ENCODE data around the gene BTBD9. TPM values are rescaled to one million over a fixed set of nuclear protein-coding genes. Genes with fewer than 3 reads are reported as not detected.

BTBD9 gene
- total and polyA plus RNA-seq, 4 donors = 8.7 to 73.9 (median 28.3) TPM

DNA sequence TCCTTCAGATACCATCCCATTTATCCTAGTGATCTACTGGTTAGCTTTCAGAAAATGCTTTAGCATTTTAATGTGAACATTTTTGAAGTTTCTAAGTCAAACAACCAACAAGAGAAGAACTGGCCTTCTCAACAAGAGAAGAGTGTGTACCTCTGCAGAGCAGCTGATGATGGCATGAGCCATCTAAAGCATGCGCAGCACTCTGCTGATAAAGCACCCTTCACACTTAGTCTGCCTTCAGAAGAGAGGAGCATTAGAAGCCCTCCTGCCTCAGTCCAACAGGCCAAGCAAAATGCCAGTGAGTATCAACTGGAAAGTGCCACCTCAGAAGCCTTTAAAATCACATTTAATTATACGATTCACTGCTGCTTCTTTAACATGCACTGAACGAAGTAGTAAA, 169.2 kb downstream of the BTBD9 start:
- no peaks in the 10 kb centered on the region for H3K36me3 ChIP-seq (ENCODE audit: control insufficient read depth in 4 of 4, insufficient read depth in 4 of 4, low read length in 4 of 4)
- no peak overlapping the region for H3K4me3 ChIP-seq
- no peak overlapping the region for H3K9ac ChIP-seq (ENCODE audit: insufficient read depth in 1 of 2, low read length in 2 of 2)
- ATAC-seq (ENCODE audit: insufficient read depth, low FRiP score) (no peak), DNase-seq (no peak)
- no peaks in the 10 kb centered on the region for H3K4me1 ChIP-seq (ENCODE audit: control insufficient read depth in 5 of 5, insufficient read depth in 5 of 5, low read length in 5 of 5)
- no peaks in the 10 kb centered on the region for H3K9me3 ChIP-seq (ENCODE audit: control insufficient read depth in 4 of 4, insufficient read depth in 3 of 4, low read length in 3 of 4)
- 97% methylated on average over 3 of the region's 3 CpGs for WGBS, 2 donors
- no peaks in the 10 kb centered on the region for H3K27me3 ChIP-seq (ENCODE audit: control insufficient read depth in 3 of 3, insufficient read depth in 3 of 3, low read length in 2 of 3)
- no peak overlapping the region for H3K27ac ChIP-seq (ENCODE audit: low read depth in 1 of 2, low read length in 1 of 2)
- TF ChIP-seq, protein P1, sequence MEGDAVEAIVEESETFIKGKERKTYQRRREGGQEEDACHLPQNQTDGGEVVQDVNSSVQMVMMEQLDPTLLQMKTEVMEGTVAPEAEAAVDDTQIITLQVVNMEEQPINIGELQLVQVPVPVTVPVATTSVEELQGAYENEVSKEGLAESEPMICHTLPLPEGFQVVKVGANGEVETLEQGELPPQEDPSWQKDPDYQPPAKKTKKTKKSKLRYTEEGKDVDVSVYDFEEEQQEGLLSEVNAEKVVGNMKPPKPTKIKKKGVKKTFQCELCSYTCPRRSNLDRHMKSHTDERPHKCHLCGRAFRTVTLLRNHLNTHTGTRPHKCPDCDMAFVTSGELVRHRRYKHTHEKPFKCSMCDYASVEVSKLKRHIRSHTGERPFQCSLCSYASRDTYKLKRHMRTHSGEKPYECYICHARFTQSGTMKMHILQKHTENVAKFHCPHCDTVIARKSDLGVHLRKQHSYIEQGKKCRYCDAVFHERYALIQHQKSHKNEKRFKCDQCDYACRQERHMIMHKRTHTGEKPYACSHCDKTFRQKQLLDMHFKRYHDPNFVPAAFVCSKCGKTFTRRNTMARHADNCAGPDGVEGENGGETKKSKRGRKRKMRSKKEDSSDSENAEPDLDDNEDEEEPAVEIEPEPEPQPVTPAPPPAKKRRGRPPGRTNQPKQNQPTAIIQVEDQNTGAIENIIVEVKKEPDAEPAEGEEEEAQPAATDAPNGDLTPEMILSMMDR (IDR thresholded peaks at IDR 0.05; ENCODE audit: control extremely low read depth, extremely low read depth) = no peak

DNA sequence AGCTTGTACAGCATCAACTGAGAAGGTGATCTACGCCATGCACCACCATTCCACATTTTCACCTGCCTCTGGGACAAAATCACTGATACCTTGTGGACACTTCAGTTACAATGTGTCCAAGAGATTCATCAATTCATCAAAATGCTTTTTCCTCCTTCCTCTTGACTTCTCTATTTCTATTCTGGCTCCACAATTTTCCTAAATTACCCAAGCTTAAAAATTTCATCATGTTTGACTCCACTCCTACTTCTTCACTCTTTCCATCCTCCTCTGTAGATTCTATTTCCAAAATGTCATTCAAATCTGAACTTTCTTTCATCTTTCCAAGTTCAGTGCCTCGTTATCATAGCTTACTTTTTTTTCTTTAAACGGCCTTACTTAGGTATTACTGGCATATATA, 172.2 kb downstream of the BTBD9 start:
- no peaks in the 10 kb centered on the region for H3K4me1 ChIP-seq (ENCODE audit: control insufficient read depth in 5 of 5, insufficient read depth in 5 of 5, low read length in 5 of 5)
- DNase-seq (no peak), ATAC-seq (ENCODE audit: insufficient read depth, low FRiP score) (no peak)
- TF ChIP-seq, protein P1 (IDR thresholded peaks at IDR 0.05; ENCODE audit: control extremely low read depth, extremely low read depth) = no peak
- no peak overlapping the region for H3K27ac ChIP-seq (ENCODE audit: low read depth in 1 of 2, low read length in 1 of 2)
- no peaks in the 10 kb centered on the region for H3K9me3 ChIP-seq (ENCODE audit: control insufficient read depth in 4 of 4, insufficient read depth in 3 of 4, low read length in 3 of 4)
- no peak overlapping the region for H3K4me3 ChIP-seq
- H3K9ac ChIP-seq (ENCODE audit: insufficient read depth in 1 of 2, low read length in 2 of 2) = no peak overlapping the region
- H3K27me3 ChIP-seq (ENCODE audit: control insufficient read depth in 3 of 3, insufficient read depth in 3 of 3, low read length in 2 of 3) = no peaks in the 10 kb centered on the region
- 90 to 92% methylated on average over 3 of the region's 3 CpGs for WGBS, 2 donors
- H3K36me3 ChIP-seq (ENCODE audit: control insufficient read depth in 4 of 4, insufficient read depth in 4 of 4, low read length in 4 of 4) = no peaks in the 10 kb centered on the region

DNA sequence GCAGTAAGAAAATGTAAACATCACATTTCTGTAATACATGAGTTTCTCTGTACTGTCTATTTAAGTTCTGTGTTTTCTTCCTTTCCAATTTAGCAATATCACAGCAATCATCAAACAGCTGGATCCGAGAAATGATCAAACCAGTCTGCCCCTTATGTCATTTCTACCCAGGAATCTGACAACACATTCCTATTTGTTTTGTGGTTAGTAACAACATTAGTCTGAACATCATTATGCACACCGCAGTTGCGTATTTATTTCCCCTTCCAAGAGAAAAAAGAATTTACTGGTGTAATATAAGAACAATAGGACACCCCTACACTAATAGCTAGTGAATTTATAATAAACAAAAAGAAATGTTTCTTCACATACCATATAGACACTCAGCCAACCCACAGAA, 179.5 kb downstream of the BTBD9 start:
- TF ChIP-seq, protein P1 (IDR thresholded peaks at IDR 0.05; ENCODE audit: control extremely low read depth, extremely low read depth) = no peak
- H3K36me3 ChIP-seq (ENCODE audit: control insufficient read depth in 4 of 4, insufficient read depth in 4 of 4, low read length in 4 of 4) = no peaks in the 10 kb centered on the region
- H3K9ac ChIP-seq (ENCODE audit: insufficient read depth in 1 of 2, low read length in 2 of 2) = no peak overlapping the region
- 86 to 89% methylated on average over 3 of the region's 3 CpGs for WGBS, 2 donors
- no peak overlapping the region for H3K4me3 ChIP-seq
- ATAC-seq (ENCODE audit: insufficient read depth, low FRiP score) (no peak), DNase-seq (peak in 2 of 3 donors; percentile 32 to 34)
- no peak overlapping the region for H3K27ac ChIP-seq (ENCODE audit: low read depth in 1 of 2, low read length in 1 of 2)
- no peaks in the 10 kb centered on the region for H3K9me3 ChIP-seq (ENCODE audit: control insufficient read depth in 4 of 4, insufficient read depth in 3 of 4, low read length in 3 of 4)
- no peaks in the 10 kb centered on the region for H3K27me3 ChIP-seq (ENCODE audit: control insufficient read depth in 3 of 3, insufficient read depth in 3 of 3, low read length in 2 of 3)
- H3K4me1 ChIP-seq (ENCODE audit: control insufficient read depth in 5 of 5, insufficient read depth in 5 of 5, low read length in 5 of 5) = no peaks in the 10 kb centered on the region

DNA sequence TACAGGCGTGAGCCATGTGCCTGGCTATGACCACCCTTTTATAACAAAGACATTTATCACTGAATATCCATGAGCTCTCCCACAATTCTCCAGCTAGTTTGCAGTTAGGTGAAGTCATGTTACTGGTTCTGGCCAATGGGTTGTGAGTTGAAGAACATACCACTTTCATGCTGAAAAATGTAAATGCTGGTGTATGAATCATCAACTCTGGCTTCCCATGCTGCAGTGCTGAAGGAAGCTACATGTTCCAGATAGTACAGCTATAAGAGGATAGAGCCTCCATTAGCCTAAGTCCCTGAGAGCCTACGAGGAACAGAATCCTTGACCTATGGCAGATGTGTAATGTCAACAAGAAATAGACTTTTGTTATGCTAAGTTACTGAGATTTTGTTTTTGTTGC, 180.4 kb downstream of the BTBD9 start:
- Histone ChIP-seq H3K9me3 (ENCODE audit: control insufficient read depth in 4 of 4, insufficient read depth in 3 of 4, low read length in 3 of 4) (no peaks in the 10 kb centered on the region), H3K27me3 (ENCODE audit: control insufficient read depth in 3 of 3, insufficient read depth in 3 of 3, low read length in 2 of 3) (no peaks in the 10 kb centered on the region), H3K9ac (ENCODE audit: insufficient read depth in 1 of 2, low read length in 2 of 2) (no peak overlapping the region), H3K27ac (ENCODE audit: low read depth in 1 of 2, low read length in 1 of 2) (no peak overlapping the region), H3K36me3 (ENCODE audit: control insufficient read depth in 4 of 4, insufficient read depth in 4 of 4, low read length in 4 of 4) (no peaks in the 10 kb centered on the region), H3K4me1 (ENCODE audit: control insufficient read depth in 5 of 5, insufficient read depth in 5 of 5, low read length in 5 of 5) (no peaks in the 10 kb centered on the region), H3K4me3 (no peak overlapping the region)
- TF ChIP-seq, protein P1 (IDR thresholded peaks at IDR 0.05; ENCODE audit: control extremely low read depth, extremely low read depth) = no peak
- no peak for ATAC-seq (ENCODE audit: insufficient read depth, low FRiP score)
- DNase-seq = no peak
- 94 to 98% methylated on average over 2 of the region's 2 CpGs for WGBS, 2 donors
